HG02759 (cell line): ENCODE data around the gene CRY1.
A peak's percentile ranks its signal among the peaks of the same experiment; 100 is the strongest.
"Not testable (repeated sequence)": the region's sequence is repeated elsewhere in the genome, so short reads cannot be mapped to it uniquely, and the experiment has no call there.

Experiments
- ATAC-seq: cut with Tn5 transposase; IDR thresholded peaks from one replicate; pipeline ENCODE4 v1.9.1; 2021; ENCODE audit warnings: mild to moderate bottlenecking, moderate library complexity; ENCODE audit not compliant: unreplicated experiment

Gene CRY1

DNA sequence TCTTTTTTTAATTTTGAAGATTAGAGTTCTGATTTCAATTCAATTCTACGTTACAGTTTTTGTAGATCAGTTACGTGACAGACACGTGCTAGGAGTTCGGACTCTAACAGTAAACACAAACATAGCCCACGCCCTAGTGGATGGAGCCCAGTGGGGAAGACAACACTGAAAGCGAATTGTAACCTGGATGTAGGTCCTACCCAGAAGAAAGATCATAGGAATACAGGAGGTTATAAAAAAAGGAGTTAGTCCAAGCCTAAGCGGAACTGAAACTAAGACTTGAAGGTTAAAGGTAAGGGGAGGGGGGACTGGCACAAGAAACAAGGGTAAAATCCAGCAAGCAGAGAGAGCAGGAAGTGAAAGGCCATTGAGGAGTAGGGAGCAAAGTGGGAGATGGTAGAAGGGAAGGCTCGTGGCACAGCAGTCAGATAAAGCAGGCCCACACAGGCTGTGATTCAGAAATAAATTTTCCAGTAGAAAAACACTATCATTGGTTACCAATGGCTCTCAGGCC lies 15.7 kb upstream of the CRY1 start:
- ATAC-seq, result no peak

DNA sequence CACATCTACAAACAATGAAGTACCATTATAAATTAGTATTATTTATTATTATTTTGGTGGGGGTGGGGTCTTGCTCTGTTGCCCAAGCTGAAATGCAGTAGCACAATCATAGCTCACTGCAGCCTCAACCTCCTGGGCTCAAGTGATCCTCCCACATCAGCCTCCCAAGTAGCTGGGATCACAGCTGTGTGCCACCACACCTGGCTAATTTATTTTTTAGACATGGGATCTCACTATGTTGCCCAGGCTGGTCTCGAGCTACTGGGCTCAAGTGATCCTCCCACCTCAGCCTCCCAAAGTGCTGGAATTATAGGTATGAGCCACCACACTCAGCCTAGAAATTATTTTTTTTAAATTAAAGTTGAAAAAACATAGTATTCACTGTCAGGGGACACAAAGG lies 15.0 kb upstream of the CRY1 start:
- ATAC-seq, result not testable (repeated sequence)

DNA sequence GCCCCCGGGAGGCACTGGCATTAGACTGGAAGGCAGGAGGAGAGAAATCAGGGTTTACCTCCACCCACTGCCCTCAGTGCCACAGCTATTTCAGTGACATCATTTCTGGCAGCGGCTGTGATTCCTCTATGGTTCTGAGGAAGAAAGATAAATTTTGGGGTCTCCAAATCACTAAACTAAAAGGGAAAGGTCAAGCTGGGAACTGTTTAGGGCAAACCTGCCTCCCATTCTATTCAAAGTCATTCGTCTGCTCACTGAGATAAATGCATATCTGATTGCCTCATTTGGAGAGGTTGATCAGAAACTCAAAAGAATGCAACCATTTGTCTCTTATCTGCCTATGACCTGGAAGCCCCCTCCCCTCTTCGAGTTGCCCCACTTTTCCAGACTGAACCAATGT lies 14.0 kb upstream of the CRY1 start:
- no peak for ATAC-seq

DNA sequence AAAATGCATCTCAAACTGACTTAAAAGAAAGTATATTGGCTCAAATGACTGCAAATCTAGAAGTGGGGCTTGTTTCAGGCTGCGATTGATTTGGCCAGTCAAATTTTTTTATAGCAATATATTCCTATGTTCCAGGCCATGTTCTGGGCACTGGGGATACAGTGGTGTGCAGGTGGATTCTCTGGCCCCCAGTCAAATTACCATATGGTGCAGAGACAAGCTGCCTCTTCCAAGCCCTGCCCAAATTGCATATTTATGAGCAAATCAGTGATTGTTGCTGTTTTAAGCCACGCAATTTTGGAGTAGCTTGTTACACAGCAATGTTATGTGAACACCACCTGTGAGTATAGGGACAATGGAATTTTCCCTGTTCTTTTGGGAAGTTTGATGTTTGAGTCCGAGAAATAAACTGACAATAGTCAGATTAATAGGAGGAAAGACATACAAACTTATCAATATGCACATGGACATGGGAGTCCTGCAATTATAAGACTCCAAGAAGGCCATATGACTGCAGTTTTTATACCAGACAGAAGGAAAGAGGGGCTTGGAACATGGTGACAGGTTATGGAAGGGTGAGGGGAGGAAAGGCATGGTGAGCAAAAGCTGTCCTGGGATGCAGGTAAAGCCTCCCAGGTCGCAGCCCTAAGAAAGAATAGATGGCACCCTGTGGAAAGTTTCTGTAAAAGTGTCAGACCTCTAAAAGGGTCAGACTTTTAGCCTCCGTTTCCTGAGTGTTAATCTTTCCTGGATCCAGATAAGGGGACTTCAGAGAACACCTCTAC lies 13.1 kb upstream of the CRY1 start:
- ATAC-seq, result no peak

DNA sequence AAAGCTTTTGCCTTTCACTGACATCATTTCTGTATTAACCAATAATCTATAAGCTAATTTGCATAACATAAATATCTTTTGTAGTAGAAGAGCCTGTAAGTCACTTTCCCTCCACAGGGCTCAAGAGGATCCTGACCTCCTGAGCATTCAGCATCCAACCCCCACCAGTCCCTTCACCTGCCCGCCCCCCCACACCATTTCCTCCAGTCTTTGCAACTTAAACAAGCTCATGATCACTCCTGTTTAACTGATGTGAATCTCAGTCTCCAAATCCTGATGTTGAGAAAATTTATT lies 12.0 kb upstream of the CRY1 start:
- no peak for ATAC-seq

DNA sequence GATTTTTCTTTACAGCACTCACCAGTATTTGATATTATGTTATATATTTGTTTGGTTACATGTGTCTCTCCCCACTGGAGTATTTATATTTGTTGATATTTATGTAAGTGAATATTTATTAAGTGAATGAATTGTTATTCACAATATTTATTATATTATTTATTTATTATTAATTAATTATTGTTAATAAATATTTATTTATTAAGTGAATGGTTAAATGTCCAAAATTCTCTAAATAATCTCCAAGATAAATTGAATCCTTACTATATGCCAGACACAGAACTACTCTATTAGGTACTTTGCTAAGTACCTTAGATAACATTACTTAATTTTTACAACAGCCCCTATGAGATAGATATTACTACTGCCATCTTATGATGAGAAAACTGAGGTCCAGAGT lies 10.2 kb upstream of the CRY1 start:
- no peak for ATAC-seq

DNA sequence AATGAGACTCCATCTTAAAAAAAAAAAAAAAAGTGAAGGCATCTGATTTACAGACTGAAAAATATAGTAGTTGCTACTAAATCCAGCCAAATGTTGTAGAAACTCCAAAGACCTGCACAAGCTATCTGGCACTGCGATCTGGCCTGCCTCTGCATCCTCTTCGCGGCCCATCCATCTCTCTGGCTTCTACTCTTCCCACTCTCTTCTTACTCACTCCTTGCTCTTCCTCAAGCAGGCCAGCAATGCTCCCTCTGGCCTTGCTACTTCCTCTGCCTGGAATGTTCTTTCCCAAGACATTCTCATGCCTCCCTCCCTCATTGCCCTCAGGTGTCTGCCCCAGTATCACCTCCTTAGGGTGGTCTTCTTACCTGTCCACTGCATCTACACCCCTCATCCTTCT lies 9.7 kb upstream of the CRY1 start:
- ATAC-seq, result no peak

DNA sequence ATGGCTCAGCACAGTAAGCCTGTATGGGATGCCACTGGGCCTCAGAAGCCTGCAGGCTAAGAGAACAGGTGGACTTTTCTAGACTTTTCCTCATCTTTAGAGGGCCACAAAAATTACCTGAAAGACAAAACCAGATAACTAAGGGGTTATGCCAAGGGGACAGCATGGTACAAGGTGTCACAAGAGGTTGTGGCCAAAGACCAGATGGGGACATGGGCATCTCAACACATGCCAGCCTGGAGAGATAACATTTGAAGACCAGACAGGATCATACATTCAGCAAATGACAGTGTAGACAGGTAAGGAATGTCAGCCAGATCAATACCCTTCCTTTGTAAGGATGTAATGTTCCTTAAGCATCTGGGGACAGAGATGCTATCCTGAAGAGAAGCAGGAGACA lies 8.9 kb upstream of the CRY1 start:
- no peak for ATAC-seq

DNA sequence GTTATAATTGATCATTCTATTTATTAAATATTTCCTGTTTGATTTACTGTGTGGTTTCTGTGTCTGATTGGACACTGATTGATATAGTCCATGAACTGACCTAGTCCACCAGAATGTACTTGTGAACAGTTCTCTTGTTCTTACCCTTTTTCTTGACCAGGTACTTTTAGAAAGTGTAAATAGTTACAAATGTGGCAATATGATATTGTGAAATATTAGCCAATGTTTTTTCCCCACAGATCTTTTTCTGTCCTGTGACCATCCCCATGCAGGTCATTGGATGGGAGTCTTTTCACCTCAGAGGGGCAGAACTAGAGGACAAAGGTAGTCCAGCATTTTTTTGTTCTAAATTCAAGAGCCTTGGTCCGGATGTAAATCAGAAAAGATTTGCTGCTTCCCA lies 8.3 kb upstream of the CRY1 start:
- no peak for ATAC-seq

DNA sequence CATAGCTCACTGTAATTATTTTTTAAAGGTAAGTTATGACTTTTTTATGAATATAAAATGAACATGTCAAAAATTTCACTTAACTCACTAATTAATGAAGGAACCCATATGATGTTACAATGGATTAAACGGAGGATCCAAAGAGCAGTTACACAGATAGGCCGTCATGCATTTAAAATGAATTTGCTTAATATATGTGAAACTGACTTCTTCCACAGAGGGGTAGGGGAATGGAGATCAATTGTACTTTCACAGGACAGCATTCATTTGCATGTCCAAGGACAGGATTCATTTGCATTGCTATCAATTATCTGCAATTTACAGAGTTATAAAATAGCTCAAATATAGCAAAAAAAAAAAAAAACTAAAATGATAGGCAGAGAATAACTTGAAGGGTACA lies 6.6 kb upstream of the CRY1 start:
- no peak for ATAC-seq

DNA sequence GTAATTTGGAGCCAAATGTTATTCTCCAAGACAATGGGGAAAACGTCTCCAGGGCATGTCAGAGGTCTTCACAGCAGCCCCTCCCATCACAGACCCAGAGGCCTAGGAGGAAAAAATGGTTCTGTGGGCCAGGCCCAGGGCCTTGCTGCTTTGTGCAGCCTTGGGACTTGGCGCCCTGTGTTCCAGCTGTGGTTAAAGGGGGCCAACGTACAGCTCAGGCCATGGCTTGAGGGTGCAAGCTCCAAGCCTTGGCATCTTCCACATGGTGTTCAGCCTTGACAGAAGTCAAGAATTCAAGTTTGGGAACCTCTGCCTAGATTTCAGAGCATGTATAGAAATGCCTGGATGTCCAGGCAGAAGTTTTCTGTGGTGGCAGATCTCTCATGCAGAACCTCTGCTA lies 3.2 kb upstream of the CRY1 start:
- no peak for ATAC-seq

DNA sequence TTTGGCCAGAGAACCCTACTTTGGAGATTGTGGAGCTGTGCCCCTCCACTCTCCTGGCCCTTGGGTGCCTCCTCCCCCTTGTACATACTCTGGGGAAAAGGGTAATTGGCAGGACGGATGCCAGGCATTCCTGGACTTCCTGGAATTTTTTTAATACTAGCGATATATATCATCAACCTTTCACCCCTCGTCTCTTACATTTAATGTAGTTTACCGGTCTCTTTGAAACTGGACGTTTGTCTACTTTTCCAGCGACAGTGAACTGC lies 767 bp upstream of the CRY1 start:
- ATAC-seq, result no peak

DNA sequence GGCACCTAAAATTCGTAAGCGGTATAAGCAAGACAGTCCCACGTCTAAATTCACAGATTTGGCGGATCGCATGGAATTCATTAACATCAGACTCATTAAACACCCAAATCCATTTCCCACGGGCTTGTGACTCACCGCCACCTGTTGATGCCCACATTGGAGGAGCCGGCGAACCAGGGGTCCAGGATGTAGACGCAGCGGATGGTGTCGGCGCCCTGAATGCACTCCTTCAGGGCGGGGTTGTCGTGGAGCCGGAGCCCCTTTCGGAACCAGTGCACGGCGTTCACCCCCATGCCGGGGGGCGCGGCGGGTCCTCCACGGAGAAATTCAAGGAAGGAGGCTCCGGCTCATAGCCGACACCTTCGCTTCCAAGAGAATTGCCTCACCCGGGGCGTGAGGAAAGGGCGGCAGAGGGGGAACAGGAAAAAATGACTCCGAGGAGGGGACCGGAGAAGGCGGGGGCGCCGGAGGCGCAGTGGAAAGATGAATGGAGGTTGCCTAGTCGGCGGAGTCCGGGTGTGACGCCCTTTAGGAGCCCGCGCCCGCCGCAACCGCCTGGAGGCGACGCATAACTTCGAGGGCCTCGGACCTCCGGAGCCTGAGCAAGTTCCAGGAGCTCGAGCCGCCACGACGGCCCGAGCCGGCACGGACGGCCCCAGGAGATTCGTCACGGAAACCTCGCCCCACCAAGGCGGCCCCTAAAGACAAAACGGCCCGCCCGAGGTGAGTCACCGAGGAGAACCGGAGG lies 506 bp downstream of the CRY1 start:
- peak; percentile 31 for ATAC-seq

DNA sequence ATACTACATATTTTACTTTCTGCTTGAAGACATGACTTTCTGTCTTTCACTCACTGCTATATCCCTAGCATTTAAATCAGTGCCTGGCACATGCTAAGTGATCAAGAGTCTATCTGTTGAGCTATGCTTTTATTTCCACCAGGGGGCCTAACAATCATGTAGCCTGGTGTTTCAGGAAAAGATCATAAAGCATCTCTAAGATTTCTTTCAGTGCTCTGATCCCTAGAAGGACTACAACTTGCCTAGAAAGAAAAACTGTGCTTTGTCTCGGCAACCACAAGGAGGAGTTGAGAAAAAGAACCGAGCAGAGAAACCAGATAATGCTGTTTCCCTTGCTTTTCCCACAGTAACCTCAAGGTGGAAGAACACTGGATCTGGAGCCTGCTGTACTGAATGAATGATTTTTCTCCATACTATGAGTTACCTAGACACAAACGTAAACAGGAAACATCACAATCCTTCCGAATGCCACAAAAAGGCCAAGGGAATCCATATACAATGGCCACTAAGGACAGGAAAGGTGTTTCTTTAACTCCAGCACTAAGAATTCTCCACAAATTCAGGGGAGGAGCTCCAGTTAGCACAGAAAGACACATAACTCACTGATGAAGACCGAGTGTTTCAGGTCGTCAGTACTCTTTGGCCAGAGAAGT lies 1.2 kb downstream of the CRY1 start:
- ATAC-seq, result no peak

DNA sequence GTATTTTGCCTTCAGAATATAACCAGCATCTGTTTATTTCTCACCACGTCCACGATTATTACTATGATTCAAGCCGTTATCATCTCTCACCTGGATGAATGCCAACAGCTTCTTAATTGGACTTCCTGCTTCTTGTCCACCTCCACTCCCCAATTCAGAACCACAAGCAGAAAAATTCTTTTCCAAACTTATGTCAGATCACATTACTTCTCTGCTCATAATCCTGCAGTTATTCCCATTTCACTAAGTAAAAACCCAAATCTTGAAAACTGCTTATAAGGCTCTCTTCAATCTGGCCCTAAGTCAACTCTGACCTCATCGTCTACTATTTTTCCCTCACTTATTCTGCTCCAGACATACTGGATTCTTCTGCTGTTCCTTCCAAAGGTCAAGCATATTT lies 2.0 kb downstream of the CRY1 start:
- ATAC-seq, result no peak

DNA sequence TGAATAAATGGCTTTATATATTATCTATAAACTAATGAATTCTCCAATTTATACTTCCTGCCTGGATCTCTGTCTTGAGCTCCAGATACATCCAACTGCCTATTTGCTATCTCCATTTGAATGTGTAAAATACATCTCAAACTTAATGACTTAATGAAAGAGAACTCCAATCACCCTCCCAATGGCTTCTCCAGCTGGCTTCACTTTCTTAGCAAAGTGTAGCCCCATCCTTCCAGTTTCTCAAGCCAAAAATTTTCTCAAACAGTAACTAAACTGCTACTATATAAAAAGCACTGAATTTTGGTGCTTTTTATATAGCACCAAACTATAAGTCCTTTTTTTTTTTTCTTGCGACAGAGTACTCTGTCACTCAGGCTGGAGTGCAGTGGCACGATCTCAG lies 2.6 kb downstream of the CRY1 start:
- no peak for ATAC-seq

DNA sequence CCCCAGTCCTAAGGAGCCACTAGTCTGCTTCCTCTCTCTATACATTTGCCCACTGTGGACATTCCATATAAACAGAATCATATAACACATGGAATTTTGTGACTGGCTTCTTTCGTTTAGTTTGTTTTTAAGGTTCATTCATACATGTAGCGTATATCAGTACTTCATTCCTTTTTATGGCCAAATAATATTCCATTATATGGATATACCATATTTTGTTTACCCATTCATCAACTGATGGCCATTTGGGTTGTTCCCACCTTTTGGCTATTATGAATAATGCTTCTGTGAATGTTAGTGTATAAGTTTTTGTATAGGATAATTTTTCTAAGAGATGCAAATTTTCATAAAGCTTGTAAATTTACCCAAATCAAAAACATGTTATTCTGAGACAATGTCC lies 4.4 kb downstream of the CRY1 start:
- ATAC-seq, result no peak

DNA sequence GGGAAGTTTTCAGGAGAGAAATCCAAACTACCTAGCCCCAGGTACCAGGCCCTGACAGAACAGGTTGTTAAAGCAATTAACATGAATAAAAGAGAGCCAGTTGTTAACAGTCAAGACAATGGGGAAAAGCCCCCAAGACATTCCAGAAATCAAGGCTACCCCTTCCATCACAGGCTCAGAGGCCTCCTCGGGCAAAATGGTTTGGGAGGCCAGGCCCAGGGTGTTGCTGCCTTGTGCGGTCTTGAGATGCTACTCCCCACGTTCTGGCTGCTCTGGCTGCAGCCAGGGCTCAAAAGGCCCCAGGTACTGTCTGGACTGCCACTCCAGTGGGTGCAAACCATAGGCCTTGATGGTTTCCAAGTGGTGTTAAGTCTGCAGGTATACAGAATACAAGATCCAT lies 7.0 kb downstream of the CRY1 start:
- no peak for ATAC-seq

DNA sequence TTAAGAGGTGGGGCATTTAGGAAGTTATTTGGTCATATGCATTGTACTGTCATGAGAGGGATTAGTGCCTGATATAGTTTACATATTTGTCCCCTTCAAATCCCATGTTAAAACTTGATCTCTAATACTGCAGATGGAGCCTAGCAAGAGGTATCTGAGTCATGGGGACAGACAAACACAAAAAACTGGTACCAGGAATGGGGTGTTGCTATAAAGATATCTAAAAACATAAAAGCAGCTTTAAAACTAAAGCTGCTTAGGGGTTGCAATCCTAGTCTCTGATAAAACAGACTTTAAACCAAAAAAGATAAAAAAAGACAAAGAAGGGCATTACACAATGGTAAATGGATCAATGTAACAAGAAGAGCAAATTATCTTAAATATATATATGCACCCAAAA lies 11.6 kb downstream of the CRY1 start:
- ATAC-seq, result no peak

DNA sequence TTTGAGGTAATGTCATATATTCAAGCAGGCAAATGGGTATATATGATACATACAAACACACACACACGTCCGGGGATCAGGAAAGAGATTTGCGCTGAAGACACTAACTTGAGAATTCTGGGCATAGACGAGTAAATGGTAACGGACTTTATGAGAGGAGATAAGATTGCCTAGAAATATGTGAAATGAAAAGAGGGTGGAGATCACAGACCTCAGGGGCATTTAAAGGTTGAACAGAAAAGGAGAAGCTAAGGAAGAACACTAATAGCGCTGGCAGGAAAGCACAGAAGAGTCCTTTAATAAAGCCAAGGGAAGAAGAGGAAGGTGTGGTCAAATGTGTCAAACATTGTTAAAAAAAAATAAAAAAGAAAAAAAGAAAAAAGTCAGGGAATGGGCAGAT lies 13.1 kb downstream of the CRY1 start:
- no peak for ATAC-seq

DNA sequence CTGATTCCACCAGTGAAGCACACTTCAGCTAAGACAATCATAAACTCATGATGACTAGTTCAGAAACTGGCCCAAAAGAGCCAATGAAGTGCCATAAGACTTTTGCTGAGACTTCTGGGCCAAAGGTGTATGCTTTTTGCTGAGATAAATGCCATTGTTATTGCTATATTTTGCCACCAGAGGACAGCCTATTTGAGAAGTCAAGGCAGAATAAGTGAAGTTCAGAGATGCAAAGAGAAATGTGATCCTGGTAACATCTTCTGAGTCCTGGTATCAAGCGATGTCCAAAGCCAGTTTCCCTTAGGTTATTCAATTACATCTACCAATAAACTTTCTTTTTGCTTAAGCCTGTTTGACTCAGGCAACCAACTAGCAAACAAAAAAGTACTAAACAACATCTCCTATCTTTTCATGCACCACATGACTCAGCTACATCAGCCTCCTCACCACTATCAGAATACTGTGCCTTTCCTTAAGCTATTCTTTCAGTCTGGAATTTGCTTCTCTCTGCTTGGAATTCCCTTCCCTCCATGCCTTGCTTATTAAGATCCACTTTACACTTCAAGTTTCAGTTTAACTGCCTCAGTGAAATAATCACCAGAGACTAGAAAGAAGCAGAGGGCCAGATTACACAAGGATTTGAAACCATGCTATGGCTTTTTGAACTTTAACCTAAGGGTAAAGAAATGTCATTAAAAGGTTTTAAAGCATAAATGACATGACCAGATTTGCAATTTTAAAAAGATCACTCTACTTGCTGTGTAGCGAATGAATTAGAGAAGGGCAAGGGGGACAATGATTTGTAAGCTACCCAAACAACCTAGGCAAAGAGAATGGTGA lies 14.0 kb downstream of the CRY1 start:
- no peak for ATAC-seq

DNA sequence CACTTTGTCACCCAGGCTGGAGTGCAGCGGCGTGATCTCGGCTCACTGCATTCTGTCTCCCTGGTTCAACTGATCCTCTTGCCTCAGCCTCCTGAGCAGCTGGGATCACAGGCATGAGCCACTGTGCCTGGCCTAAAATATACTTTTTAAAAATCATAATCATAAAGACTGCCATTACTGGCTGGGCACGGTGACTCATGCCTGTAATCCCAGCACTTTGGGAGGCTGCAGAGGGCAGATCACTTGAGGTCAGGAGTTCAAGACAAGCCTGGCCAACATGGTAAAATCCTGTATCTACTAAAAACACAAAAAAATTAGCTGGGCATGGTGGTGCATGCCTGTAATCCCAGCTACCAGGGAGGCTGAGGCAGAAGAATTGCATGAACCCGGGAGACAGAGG lies 20.1 kb downstream of the CRY1 start:
- ATAC-seq, result not testable (repeated sequence)
